ENCODE measurements around the gene TMEM80.

- TF ChIP-seq CTCF (IDR thresholded peaks at IDR 0.05) (no peak), ZFX (IDR thresholded peaks at IDR 0.05; ENCODE audit: borderline replicate concordance) (no peak)
Observed at GRCh38 chr11:694563-695287, 891 bp upstream of the TMEM80 start, which contains the start of gene DEAF1.

Measured in 22Rv1 (cell line).